GM23338 (cell line): ENCODE data around the gene ARCN1. TPM values are rescaled to one million over a fixed set of nuclear protein-coding genes. Genes with fewer than 3 reads are reported as not detected.

Source experiments
- ATAC-seq: fragments of 200-7000 bp; cut with Tn5 transposase; 3 replicates; pipeline ENCODE4 v1.9.1; 2020
- DNase-seq: peaks from one replicate; pipeline ENCODE4 v3.0.0-alpha.2; 2015; ENCODE audit warnings: low spot score
- H2AFZ ChIP-seq: fragments of 200-600 bp; sonication (generic); 2 replicates; pipeline ENCODE4 v1.8.0; 2016; ENCODE audit warnings: antibody characterized with exemption, mild to moderate bottlenecking, moderate library complexity
- H3F3A ChIP-seq: fragments of 200-600 bp; sonication (generic); replicated peaks from 2 replicates; pipeline ENCODE4 v1.8.0; 2017; ENCODE audit warnings: antibody characterized with exemption, mixed run types, low read depth
- H3K27ac ChIP-seq: fragments of 200-600 bp; sonication (generic); 2 replicates; pipeline ENCODE4 v1.6.1; 2016; ENCODE audit warnings: low read depth
- H3K27me3 ChIP-seq: fragments of 200-600 bp; sonication (generic); 2 replicates; pipeline ENCODE4 v1.8.0; 2016; ENCODE audit warnings: mild to moderate bottlenecking, mixed run types, moderate library complexity; ENCODE audit not compliant: insufficient read depth
- H3K36me3 ChIP-seq: fragments of 200-600 bp; sonication (generic); 2 replicates; pipeline ENCODE4 v1.8.0; 2016; ENCODE audit warnings: mild to moderate bottlenecking; ENCODE audit not compliant: insufficient read depth
- H3K4me1 ChIP-seq: fragments of 200-600 bp; sonication (generic); 2 replicates; pipeline ENCODE4 v1.8.0; 2016; ENCODE audit warnings: mild to moderate bottlenecking, moderate library complexity; ENCODE audit not compliant: insufficient read depth
- H3K4me2 ChIP-seq: fragments of 200-600 bp; sonication (generic); 2 replicates; pipeline ENCODE4 v1.7.1; 2017; ENCODE audit warnings: mixed run types
- H3K4me3 ChIP-seq: fragments of 200-600 bp; sonication (generic); 2 replicates; pipeline ENCODE4 v1.6.1; 2016; ENCODE audit warnings: mixed run types
- H3K79me2 ChIP-seq: fragments of 200-600 bp; sonication (generic); replicated peaks from 2 replicates; pipeline ENCODE4 v1.8.0; 2017; ENCODE audit warnings: mild to moderate bottlenecking; ENCODE audit not compliant: insufficient read depth
- H3K9me2 ChIP-seq: fragments of 200-600 bp; sonication (generic); 2 replicates; pipeline ENCODE4 v1.8.0; 2017; ENCODE audit not compliant: insufficient read depth
- H4K20me1 ChIP-seq: fragments of 200-600 bp; sonication (generic); replicated peaks from 2 replicates; pipeline ENCODE4 v1.8.0; 2017; ENCODE audit warnings: mild to moderate bottlenecking; ENCODE audit not compliant: insufficient read depth
- H3K27ac Mint-ChIP-seq: 2 replicates; pipeline ENCODE4 v1.8.0; 2020; ENCODE audit warnings: inconsistent platforms, mild to moderate bottlenecking, moderate library complexity, mixed read lengths
- H3K27me3 Mint-ChIP-seq: 3 replicates; pipeline ENCODE4 v1.8.0; 2022; ENCODE audit warnings: low read depth, mild to moderate bottlenecking, moderate library complexity, mixed read lengths, inconsistent platforms; ENCODE audit not compliant: insufficient read depth, poor library complexity
- H3K36me3 Mint-ChIP-seq: 3 replicates; pipeline ENCODE4 v1.8.0; 2021; ENCODE audit warnings: low read depth, mild to moderate bottlenecking, inconsistent platforms, moderate library complexity, mixed read lengths
- H3K4me1 Mint-ChIP-seq: 3 replicates; pipeline ENCODE4 v1.8.0; 2020; ENCODE audit warnings: mild to moderate bottlenecking, inconsistent platforms, mixed read lengths
- H3K4me3 Mint-ChIP-seq: 3 replicates; pipeline ENCODE4 v1.8.0; 2021; ENCODE audit warnings: moderate library complexity, mild to moderate bottlenecking, inconsistent platforms, mixed read lengths
- H3K9me3 Mint-ChIP-seq: 3 replicates; pipeline ENCODE4 v1.8.0; 2020; ENCODE audit warnings: moderate library complexity, mild to moderate bottlenecking, inconsistent platforms, mixed read lengths
- CREB1 ChIP-seq: fragments of 250-450 bp; sonication (Bioruptor Pico); IDR thresholded peaks from 2 replicates; pipeline ENCODE4 v1.5.0; 2020; ENCODE audit warnings: low read depth, mild to moderate bottlenecking, moderate library complexity
- CTCF ChIP-seq, 2 experiments: fragments of 200-600 bp in 1 of 2; sonication (generic) in 1 of 2; conservative IDR thresholded peaks; 2 replicates each; pipeline versions ENCODE4 v1.5.1 to v1.6.1; 2016 to 2017; ENCODE audit warnings: antibody characterized with exemption in 2 of 2, low read depth in 2 of 2, mild to moderate bottlenecking in 2 of 2, moderate library complexity in 1 of 2
- EZH2phosphoT487 ChIP-seq: fragments of 200-600 bp; sonication (generic); IDR thresholded peaks from one replicate; pipeline ENCODE4 v1.8.1; 2018; ENCODE audit warnings: antibody characterized with exemption; ENCODE audit not compliant: unreplicated experiment
- NANOG ChIP-seq: IDR thresholded peaks from 2 replicates; pipeline ENCODE4 v1.6.1; 2016; ENCODE audit warnings: antibody characterized with exemption, borderline replicate concordance
- POLR2AphosphoS5 ChIP-seq: IDR thresholded peaks from 2 replicates; pipeline ENCODE4 v1.6.1; 2016; ENCODE audit warnings: antibody characterized with exemption, low read depth
- REST ChIP-seq: IDR thresholded peaks from one replicate; pipeline ENCODE4 v1.6.1; 2018; ENCODE audit warnings: antibody characterized with exemption; ENCODE audit not compliant: unreplicated experiment
- long read RNA-seq: library from polyadenylated mRNA; unstranded; transcript quantifications from one replicate; pipeline ENCODE4 v2.0.0, GENCODE V29; 2020; ENCODE audit not compliant: unreplicated experiment
- polyA plus RNA-seq: library from polyadenylated mRNA; unstranded; fragments of >200 nt; fragmentation: Nextera tagmentation; extraction: Ambion mirVana; gene quantifications from 2 replicates; pipeline ENCODE4 v1.2.1, GENCODE V29; 2016
- total RNA-seq: library from RNA; depleted of rRNA; stranded (reverse); fragments of >200 nt; shearing (Covaris generic); gene quantifications from 2 replicates; pipeline ENCODE4 v1.2.3, GENCODE V29; 2014; rRNA removed
- TF ChIP-seq, protein P1 (sequence below): IDR thresholded peaks from 2 replicates; pipeline ENCODE4 v1.6.1; 2016; ENCODE audit warnings: antibody characterized with exemption

Gene ARCN1
- total RNA-seq (106 and 109 TPM in 2 replicates), polyA plus RNA-seq (79.9 and 83.3 TPM in 2 replicates)
- long read RNA-seq, partial matches to known transcripts: 6 of 10 reads
- long read RNA-seq, other reads (novel, unspliced or antisense): 3 of 10 reads

DNA sequence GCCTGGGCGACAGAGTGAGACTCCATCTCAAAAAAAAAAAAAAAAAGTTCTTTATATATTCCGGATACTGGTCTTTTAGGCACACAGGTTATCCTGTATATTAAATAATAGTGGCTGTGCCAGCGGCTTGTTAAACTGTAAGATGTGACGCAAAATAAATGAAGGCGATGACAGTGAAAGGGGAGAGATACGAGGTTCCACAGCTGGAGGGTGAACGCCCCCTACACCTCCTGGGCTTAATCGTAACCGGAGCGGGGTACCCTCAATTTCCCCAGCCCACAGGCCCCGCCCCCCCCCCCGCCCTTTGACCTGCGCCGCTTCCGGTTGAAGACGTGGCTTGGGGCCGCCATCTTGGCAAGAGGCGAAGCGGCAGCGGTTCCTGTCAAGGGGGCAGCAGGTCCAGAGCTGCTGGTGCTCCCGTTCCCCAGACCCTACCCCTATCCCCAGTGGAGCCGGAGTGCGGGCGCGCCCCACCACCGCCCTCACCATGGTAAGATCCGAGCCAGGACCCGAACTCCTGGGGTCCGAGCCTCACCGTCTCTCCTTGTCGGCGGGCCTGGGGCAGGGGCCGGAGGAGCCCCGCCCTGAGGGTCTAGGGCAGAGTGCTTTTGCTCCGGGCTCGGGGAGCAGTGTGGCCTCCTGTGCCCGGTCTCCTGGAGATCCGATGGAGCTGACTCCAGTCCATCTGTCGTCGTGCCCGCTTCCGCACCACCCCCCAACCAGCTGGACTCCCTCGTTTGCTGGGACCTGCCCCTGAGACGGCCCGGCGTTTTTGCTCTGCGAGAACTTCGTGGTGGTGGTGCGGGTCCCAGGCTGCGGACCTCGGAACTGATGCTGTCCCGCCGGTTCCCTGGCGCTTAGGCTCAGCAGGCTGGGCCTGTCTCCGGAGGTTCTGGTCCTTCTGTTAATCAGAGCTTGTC is at the start of gene ARCN1:
TSS of gene ARCN1 (plus strand) at position 349 of the 920 bp plus-strand sequence. CDS start at position 488, 139 bp downstream.
- H3K79me2 ChIP-seq: peaks cover 50% of the 10 kb centered on the region
- H4K20me1 ChIP-seq: peaks cover 36% of the 10 kb centered on the region
- no peaks in the 10 kb centered on the region for H3K9me2 ChIP-seq
- H3K4me1 ChIP-seq: peaks cover 6% of the 10 kb centered on the region
- peak within 1 kb of the TSS; percentile 90 for H2AFZ ChIP-seq
- no peaks in the 10 kb centered on the region for H3K27me3 ChIP-seq
- TF ChIP-seq, protein P1, sequence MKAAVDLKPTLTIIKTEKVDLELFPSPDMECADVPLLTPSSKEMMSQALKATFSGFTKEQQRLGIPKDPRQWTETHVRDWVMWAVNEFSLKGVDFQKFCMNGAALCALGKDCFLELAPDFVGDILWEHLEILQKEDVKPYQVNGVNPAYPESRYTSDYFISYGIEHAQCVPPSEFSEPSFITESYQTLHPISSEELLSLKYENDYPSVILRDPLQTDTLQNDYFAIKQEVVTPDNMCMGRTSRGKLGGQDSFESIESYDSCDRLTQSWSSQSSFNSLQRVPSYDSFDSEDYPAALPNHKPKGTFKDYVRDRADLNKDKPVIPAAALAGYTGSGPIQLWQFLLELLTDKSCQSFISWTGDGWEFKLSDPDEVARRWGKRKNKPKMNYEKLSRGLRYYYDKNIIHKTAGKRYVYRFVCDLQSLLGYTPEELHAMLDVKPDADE: peak; percentile 55; the same call in 1 of the 2 replicates
- TF ChIP-seq CREB1 (CRISPR knock-in tag) (peak; percentile 13; the same call in 1 of the 2 replicates), EZH2phosphoT487 (no peak), CTCF (conservative IDR thresholded peaks at IDR 0.05; ENCODE audit: low read depth in 2 of 2) (0 out of 4 replicates have a peak, but pooled peaks of 1 of the 2 experiments have one; percentile 11), REST (no peak), NANOG (no peak), POLR2AphosphoS5 (peak; percentile 91)
- H3K4me2 ChIP-seq: peak within 1 kb of the TSS; percentile 99
- H3F3A ChIP-seq: peaks cover 2% of the 10 kb centered on the region; the same call in 1 of the 2 replicates
- Mint-ChIP-seq H3K27ac (peak within 1 kb of the TSS; percentile 39), H3K36me3 (no peaks in the 10 kb centered on the region), H3K27me3 (peaks cover 4% of the 10 kb centered on the region), H3K4me1 (peaks cover 7% of the 10 kb centered on the region; the same call in 2 of the 3 replicates), H3K4me3 (peak within 1 kb of the TSS; percentile 91), H3K9me3 (no peaks in the 10 kb centered on the region)
- peak within 1 kb of the TSS; percentile 98 for H3K4me3 ChIP-seq
- ATAC-seq: peak; percentile 91
- DNase-seq: peak; percentile 94
- H3K27ac ChIP-seq: peak within 1 kb of the TSS; percentile 93
- H3K36me3 ChIP-seq: no peaks in the 10 kb centered on the region
